Left lobe of liver (tissue), 2 donors: ENCODE results near the gene LTB. TPM values are rescaled to one million over a fixed set of nuclear protein-coding genes. Genes with fewer than 3 reads are reported as not detected.
"Not testable (repeated sequence)": the region's sequence is repeated elsewhere in the genome, so short reads cannot be mapped to it uniquely, and the experiment has no call there.

ENCODE experiments used
- ATAC-seq: fragments of 200-7000 bp; cut with Tn5 transposase; one replicate; pipeline ENCODE4 v1.9.1; 2020; ENCODE audit warnings: mild to moderate bottlenecking, moderate library complexity
- DNase-seq: peaks from one replicate; pipeline ENCODE4 v3.0.0-alpha.2; 2020; ENCODE audit warnings: low spot score
- total RNA-seq: library from RNA; stranded (reverse); gene quantifications from one replicate; pipeline ENCODE4 v1.2.1, GENCODE V29; 2021
- donor health status: DM: no; HTN: no; CAD: no; lungs with moderate emphysema.
- donor health status: DM: no; HTN: yes; CAD: no.

LTB gene
- total RNA-seq, 1 donor from 2014 or later = 1.7 TPM

GRCh38 chr6:31556307-31556706 is 25.9 kb downstream of the LTB start:
- ATAC-seq (no peak), DNase-seq (no peak)

- DNase-seq, ATAC-seq: not testable (repeated sequence)
Observed at GRCh38 chr6:31551371-31551770, 30.9 kb downstream of the LTB start.

- no peak for ATAC-seq
Observed at GRCh38 chr6:31548544-31548873, 33.7 kb downstream of the LTB start.

GRCh38 chr6:31547727-31548543 is 34.3 kb downstream of the LTB start:
- DNase-seq = no peak
- no peak for ATAC-seq

More at GRCh38 chr6:31548544-31548873, 33.7 kb downstream of the LTB start:
- no peak for DNase-seq

- DNase-seq (peak; percentile 95), ATAC-seq (peak; percentile 92)
Observed at GRCh38 chr6:31546958-31547726, 35.1 kb downstream of the LTB start, which contains the start of gene NFKBIL1. TSS of gene NFKBIL1 (plus strand) at chr6:31547608. CDS start at chr6:31547695, 87 bp downstream.

GRCh38 chr6:31546339-31546957 is 35.8 kb downstream of the LTB start, which contains the start of gene ATP6V1G2:
TSS of gene ATP6V1G2 (minus strand) at chr6:31546608. CDS start at chr6:31546559, 49 bp downstream.
- ATAC-seq = peak; percentile 80
- peak; percentile 91 for DNase-seq

- ATAC-seq (no peak), DNase-seq (no peak)
Observed at GRCh38 chr6:31545291-31545690, 36.9 kb downstream of the LTB start.

- ATAC-seq = no peak
- no peak for DNase-seq
Observed at GRCh38 chr6:31544676-31545075, 37.5 kb downstream of the LTB start.

- ATAC-seq = no peak
- DNase-seq = no peak
Observed at GRCh38 chr6:31543639-31544038, 38.6 kb downstream of the LTB start.

- peak; percentile 82 for ATAC-seq
- DNase-seq = peak; percentile 96
Observed at GRCh38 chr6:31541658-31542521, 40.3 kb downstream of the LTB start, which contains the start of gene DDX39B. TSS of gene DDX39B (minus strand) at chr6:31542003. CDS start at chr6:31540532, 1,471 bp downstream.

- DNase-seq (no peak), ATAC-seq (peak; percentile 13)
Observed at GRCh38 chr6:31541059-31541657, 41.1 kb downstream of the LTB start.

- ATAC-seq (no peak), DNase-seq (no peak)
Observed at GRCh38 chr6:31540640-31541039, 41.6 kb downstream of the LTB start.

GRCh38 chr6:31538805-31539400 is 43.3 kb downstream of the LTB start:
- ATAC-seq (peak; percentile 64), DNase-seq (peak; percentile 69)

- ATAC-seq (no peak), DNase-seq (no peak)
Observed at GRCh38 chr6:31535538-31536324, 46.5 kb downstream of the LTB start.

- ATAC-seq = no peak
- no peak for DNase-seq
Observed at GRCh38 chr6:31534521-31535040, 47.6 kb downstream of the LTB start.

GRCh38 chr6:31534011-31534410 is 48.2 kb downstream of the LTB start:
- ATAC-seq (no peak), DNase-seq (no peak)

GRCh38 chr6:31533455-31533841 is 48.8 kb downstream of the LTB start:
- ATAC-seq (no peak), DNase-seq (no peak)

GRCh38 chr6:31532644-31533454 is 49.4 kb downstream of the LTB start:
- ATAC-seq = peak; percentile 25
- no peak for DNase-seq
